Measurements from ENCODE around the gene FUNDC2. TPM values are rescaled to one million over a fixed set of nuclear protein-coding genes. Genes with fewer than 3 reads are reported as not detected.
A peak's percentile ranks its signal among the peaks of the same experiment; 100 is the strongest.

The FUNDC2 gene
- total RNA-seq: 10 to 100 TPM; 83.7 to 86.9 TPM

GRCh38 chrX:155026727-155027508 is at the start of gene FUNDC2:
TSS of gene FUNDC2 (plus strand) at chrX:155026844. CDS start at chrX:155026939, 95 bp downstream.
- intact Hi-C loops (cut with DNase I, micrococcal nuclease): loop anchor here (1.0 to 10.0 kb wide), 9 partner anchors 30 to 854 kb away; partner anchors contain the start of genes BRCC3 (in 2 of the 2), CMC4 (in 2 of the 2), MTCP1 (in 2 of the 2) and MPP1 (in 1 of the 2)
- H3K27me3 Mint-ChIP-seq: no peaks in the 10 kb centered on the region
- no peaks in the 10 kb centered on the region for H3K9me3 Mint-ChIP-seq (ENCODE audit: low read depth)
- peak within 1 kb of the TSS; percentile 93 for H3K27ac Mint-ChIP-seq
- ATAC-seq (peak; percentile 86), DNase-seq (peak; percentile 94)
- H3K36me3 Mint-ChIP-seq (ENCODE audit: low read depth): peaks cover 2% of the 10 kb centered on the region
- H3K4me1 Mint-ChIP-seq: peaks cover 21% of the 10 kb centered on the region
- H3K4me3 Mint-ChIP-seq: peak within 1 kb of the TSS; percentile 86
- CTCF ChIA-PET: interaction anchor here (0.7 to 1.3 kb wide), 4 partner anchors 10 to 30 kb away, joined by 3 read pairs; no protein-coding TSS in a partner anchor
- POLR2A ChIA-PET: interaction anchor here (0.6 to 1.0 kb wide), 2 partner anchors 249 to 605 kb away, joined by 3 to 4 read pairs; no protein-coding TSS in a partner anchor

- no peak overlapping the region for H3K4me3 Mint-ChIP-seq
- no peak for DNase-seq
- H3K27ac Mint-ChIP-seq: no peak overlapping the region
- ChIA-PET CTCF (interaction anchor here (0.9 to 1.6 kb wide), 5 partner anchors 9 to 106 kb away, joined by 3 to 9 read pairs (median 4); no protein-coding TSS in a partner anchor), POLR2A (no interaction called here)
- no peaks in the 10 kb centered on the region for H3K27me3 Mint-ChIP-seq
- peaks cover 4% of the 10 kb centered on the region for H3K4me1 Mint-ChIP-seq
- H3K9me3 Mint-ChIP-seq (ENCODE audit: low read depth): no peaks in the 10 kb centered on the region
- no peaks in the 10 kb centered on the region for H3K36me3 Mint-ChIP-seq (ENCODE audit: low read depth)
- ATAC-seq: no peak
- intact Hi-C loops (cut with DNase I, micrococcal nuclease): loop anchor here (1.0 to 10.0 kb wide), 7 partner anchors 48 to 845 kb away; partner anchors contain the start of genes BRCC3 (in 2 of the 2), CMC4 (in 2 of the 2), MTCP1 (in 2 of the 2) and FUNDC2 (in 1 of the 2)
These were observed 47.0 kb upstream of the FUNDC2 start for GRCh38 chrX:154979629-154980028.

DNA sequence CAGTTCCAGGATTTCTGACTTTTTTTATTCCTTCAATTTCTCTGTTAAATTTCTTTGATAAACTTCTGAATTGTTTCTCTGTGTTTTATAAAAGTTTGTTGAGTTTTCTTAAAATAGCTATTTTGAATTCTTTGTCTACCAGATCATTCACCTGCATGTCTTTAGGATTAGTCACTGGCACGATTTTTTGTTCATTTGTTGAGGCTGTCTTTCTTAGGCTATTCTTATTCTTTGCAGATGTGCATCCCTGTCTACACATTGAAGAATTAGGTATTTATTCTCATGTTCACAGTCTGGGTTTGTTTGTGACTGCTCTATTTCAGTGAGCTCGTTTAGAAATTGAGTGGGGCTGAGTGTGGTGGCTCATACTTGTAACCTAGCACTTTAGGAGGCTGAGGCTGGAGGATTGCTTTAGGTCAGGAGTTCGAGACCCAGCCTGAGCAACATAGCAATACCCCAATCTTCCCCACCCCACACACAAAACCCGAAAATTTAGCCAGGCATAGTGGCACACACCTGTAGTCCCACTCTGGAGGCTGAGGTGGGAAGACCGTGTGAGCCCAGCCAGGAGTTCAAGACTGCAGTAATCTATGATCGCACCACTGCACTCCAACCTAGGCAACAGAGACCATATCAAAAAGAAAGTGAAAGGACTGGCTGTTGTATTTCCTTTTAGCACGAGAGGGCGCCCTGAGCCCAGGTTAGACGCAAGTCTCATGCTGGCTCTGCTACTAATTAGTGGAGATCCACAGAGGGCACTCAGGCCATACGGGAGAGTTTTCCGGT is 46.1 kb upstream of the FUNDC2 start:
- Mint-ChIP-seq H3K4me1 (peaks cover 4% of the 10 kb centered on the region), H3K27me3 (no peaks in the 10 kb centered on the region), H3K27ac (peak overlapping the region; percentile 77), H3K36me3 (ENCODE audit: low read depth) (no peaks in the 10 kb centered on the region), H3K9me3 (ENCODE audit: low read depth) (no peaks in the 10 kb centered on the region), H3K4me3 (peak overlapping the region; percentile 67)
- POLR2A ChIA-PET: no interaction called here
- CTCF ChIA-PET: interaction anchor here (0.7 to 1.6 kb wide), 7 partner anchors 8 to 631 kb away, joined by 3 to 9 read pairs (median 4); no protein-coding TSS in a partner anchor
- DNase-seq: peak; percentile 85
- peak; percentile 100 for ATAC-seq
- intact Hi-C loops (cut with DNase I, micrococcal nuclease): loop anchor here (1.0 to 10.0 kb wide), 8 partner anchors 47 to 844 kb away; partner anchors contain the start of genes BRCC3 (in 2 of the 2), CMC4 (in 2 of the 2), MTCP1 (in 2 of the 2) and FUNDC2 (in 1 of the 2)

- Mint-ChIP-seq H3K4me1 (peaks cover 4% of the 10 kb centered on the region), H3K9me3 (ENCODE audit: low read depth) (no peaks in the 10 kb centered on the region), H3K4me3 (no peak overlapping the region), H3K27ac (no peak overlapping the region), H3K36me3 (ENCODE audit: low read depth) (no peaks in the 10 kb centered on the region), H3K27me3 (no peaks in the 10 kb centered on the region)
- ChIA-PET CTCF (interaction anchor here (0.7 to 1.7 kb wide), 3 partner anchors 63 to 276 kb away, joined by 4 to 9 read pairs (median 7); no protein-coding TSS in a partner anchor), POLR2A (no interaction called here)
- intact Hi-C loops (cut with DNase I, micrococcal nuclease): loop anchor here (1.0 to 10.0 kb wide), 8 partner anchors 46 to 844 kb away; partner anchors contain the start of genes BRCC3 (in 2 of the 2), CMC4 (in 2 of the 2), MTCP1 (in 2 of the 2) and FUNDC2 (in 1 of the 2)
- no peak for DNase-seq
- ATAC-seq: no peak
These were observed 45.6 kb upstream of the FUNDC2 start for GRCh38 chrX:154981116-154981411.

DNA sequence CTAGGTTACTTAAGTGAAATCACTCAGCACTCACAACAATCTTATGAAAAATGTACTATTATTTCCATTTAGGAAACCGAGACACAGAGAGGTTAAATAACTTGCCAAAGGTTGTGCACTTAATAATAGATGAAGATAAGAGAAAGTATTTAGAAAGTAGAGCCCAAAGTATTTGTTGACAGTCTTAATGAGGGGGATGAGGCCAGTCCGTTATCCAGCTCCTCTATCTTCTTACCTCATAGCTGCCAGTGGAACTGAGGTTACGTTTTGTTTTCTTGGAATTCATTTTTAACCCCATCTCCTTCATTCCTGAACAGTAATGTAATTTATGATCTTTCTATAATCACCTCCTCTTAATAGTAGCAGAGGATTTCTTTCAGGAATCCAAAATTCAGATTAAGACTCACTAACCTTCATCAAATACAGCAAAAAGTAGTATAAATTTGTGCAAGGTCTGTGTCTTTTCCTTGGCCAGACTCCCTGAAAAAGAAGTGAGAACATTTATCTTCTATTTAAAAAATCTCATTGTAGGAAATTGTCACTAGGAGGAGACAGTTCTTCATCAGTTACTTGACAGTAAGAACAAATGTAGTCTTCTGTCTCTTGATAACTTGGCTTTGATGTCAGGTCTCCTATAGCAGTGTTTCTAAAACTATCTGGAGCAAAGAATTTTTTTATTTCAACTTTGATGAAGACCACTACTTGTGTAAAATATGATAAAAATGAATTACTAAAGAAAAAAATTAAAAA is 39.6 kb upstream of the FUNDC2 start:
- Mint-ChIP-seq H3K9me3 (ENCODE audit: low read depth) (no peaks in the 10 kb centered on the region), H3K36me3 (ENCODE audit: low read depth) (no peaks in the 10 kb centered on the region), H3K4me3 (no peak overlapping the region), H3K4me1 (peaks cover 19% of the 10 kb centered on the region), H3K27me3 (peaks cover 3% of the 10 kb centered on the region), H3K27ac (no peak overlapping the region)
- DNase-seq (no peak), ATAC-seq (no peak)
- POLR2A ChIA-PET: no interaction called here
- intact Hi-C loops (cut with DNase I, micrococcal nuclease): loop anchor here in 1 of 2 experiments (1.0 to 10.0 kb wide), 2 partner anchors 70 to 838 kb away; no protein-coding TSS in a partner anchor
- CTCF ChIA-PET: no interaction called here

DNA sequence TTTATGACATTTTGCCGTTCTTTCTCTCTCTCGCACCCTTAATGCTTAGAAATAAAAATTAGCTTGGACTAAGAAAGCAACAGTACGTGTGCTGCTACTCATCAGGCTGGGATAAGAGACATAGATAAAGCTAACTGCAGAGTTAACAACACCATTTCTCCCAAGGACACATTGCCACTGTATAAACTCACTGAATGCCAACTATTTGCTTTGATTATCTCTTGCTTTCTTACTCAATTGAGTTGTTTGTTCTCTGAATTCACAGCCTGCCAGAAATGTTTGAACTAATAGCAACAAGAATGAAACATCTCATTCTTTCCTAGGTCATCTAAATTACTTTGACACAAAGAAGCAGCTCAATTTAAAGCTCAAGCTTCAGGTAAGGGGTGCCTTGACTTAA is 38.7 kb upstream of the FUNDC2 start:
- POLR2A ChIA-PET: no interaction called here
- intact Hi-C loops (cut with DNase I, micrococcal nuclease): loop anchor here in 1 of 2 experiments (1.0 to 10.0 kb wide), 2 partner anchors 69 to 837 kb away; no protein-coding TSS in a partner anchor
- CTCF ChIA-PET: interaction anchor here (1.2 to 1.7 kb wide), 3 partner anchors 8 to 70 kb away, joined by 4 to 6 read pairs (median 4); no protein-coding TSS in a partner anchor
- H3K4me3 Mint-ChIP-seq: no peak overlapping the region
- peaks cover 4% of the 10 kb centered on the region for H3K27me3 Mint-ChIP-seq
- no peak overlapping the region for H3K27ac Mint-ChIP-seq
- H3K9me3 Mint-ChIP-seq (ENCODE audit: low read depth): no peaks in the 10 kb centered on the region
- ATAC-seq (no peak), DNase-seq (no peak)
- H3K36me3 Mint-ChIP-seq (ENCODE audit: low read depth): no peaks in the 10 kb centered on the region
- peaks cover 20% of the 10 kb centered on the region for H3K4me1 Mint-ChIP-seq

GRCh38 chrX:154988719-154989118 is 37.9 kb upstream of the FUNDC2 start:
- Mint-ChIP-seq H3K27ac (no peak overlapping the region), H3K4me3 (no peak overlapping the region), H3K9me3 (ENCODE audit: low read depth) (no peaks in the 10 kb centered on the region), H3K36me3 (ENCODE audit: low read depth) (no peaks in the 10 kb centered on the region), H3K27me3 (peaks cover 4% of the 10 kb centered on the region), H3K4me1 (peaks cover 20% of the 10 kb centered on the region)
- ChIA-PET CTCF (interaction anchor here (1.2 to 1.7 kb wide), 4 partner anchors 9 to 73 kb away, joined by 3 to 6 read pairs (median 4); no protein-coding TSS in a partner anchor), POLR2A (no interaction called here)
- intact Hi-C loops (cut with DNase I, micrococcal nuclease): loop anchor here in 1 of 2 experiments (10.0 kb wide), 1 partner anchor 836 kb away; no protein-coding TSS in a partner anchor
- DNase-seq (no peak), ATAC-seq (no peak)

DNA sequence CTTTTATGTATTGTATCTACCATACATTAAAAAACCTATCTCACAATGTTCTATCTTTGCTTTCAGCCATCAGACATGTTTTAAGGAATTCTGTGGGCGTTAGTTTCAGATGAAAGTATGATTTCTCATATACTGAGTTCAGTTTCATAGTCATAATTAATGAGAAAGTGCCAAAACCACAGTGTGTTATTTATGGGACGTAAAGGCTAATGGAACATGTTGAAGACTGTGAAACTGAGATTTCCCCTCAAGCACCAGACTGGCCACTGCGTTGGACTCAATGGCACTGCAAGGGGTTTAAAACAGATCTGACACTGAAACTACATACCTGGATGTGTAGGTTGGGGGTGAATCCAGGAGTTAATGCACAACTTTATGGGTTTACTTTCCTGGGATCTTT is 36.1 kb upstream of the FUNDC2 start:
- Mint-ChIP-seq H3K4me1 (peaks cover 20% of the 10 kb centered on the region), H3K27me3 (peaks cover 4% of the 10 kb centered on the region), H3K27ac (no peak overlapping the region), H3K9me3 (ENCODE audit: low read depth) (no peaks in the 10 kb centered on the region), H3K4me3 (no peak overlapping the region), H3K36me3 (ENCODE audit: low read depth) (no peaks in the 10 kb centered on the region)
- ATAC-seq (peak; percentile 51), DNase-seq (no peak)
- ChIA-PET CTCF (interaction anchor here (2.3 kb wide), 1 partner anchor 66 kb away, joined by 8 read pairs; no protein-coding TSS in a partner anchor), POLR2A (interaction anchor here (0.7 kb wide), 1 partner anchor 79 kb away, joined by 3 read pairs; no protein-coding TSS in a partner anchor)
- intact Hi-C loops (cut with DNase I, micrococcal nuclease): no loop called here

DNA sequence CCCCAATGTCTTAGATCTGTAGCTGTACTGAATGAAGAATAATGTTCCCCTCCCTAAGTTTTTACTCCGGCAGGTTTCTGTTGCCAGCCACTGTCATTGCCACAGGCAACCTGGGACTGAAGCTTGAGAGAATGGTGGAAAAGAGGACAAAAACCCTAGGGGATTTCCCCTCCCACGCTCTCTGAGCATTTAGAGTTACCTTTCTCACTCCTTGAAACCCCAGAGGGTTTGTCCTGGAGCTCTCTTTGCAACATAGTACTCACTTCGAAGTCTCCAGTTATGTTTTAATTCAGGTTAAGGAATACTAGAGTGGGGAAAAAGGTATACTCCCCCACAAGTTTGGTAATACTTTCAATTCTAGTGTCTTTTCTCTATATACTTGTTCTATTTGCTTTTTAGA is 35.6 kb upstream of the FUNDC2 start:
- H3K27ac Mint-ChIP-seq: no peak overlapping the region
- H3K4me1 Mint-ChIP-seq: peaks cover 20% of the 10 kb centered on the region
- CTCF ChIA-PET: interaction anchor here (2.3 kb wide), 1 partner anchor 66 kb away, joined by 8 read pairs; no protein-coding TSS in a partner anchor
- DNase-seq (peak; percentile 44), ATAC-seq (peak; percentile 76)
- H3K36me3 Mint-ChIP-seq (ENCODE audit: low read depth): no peaks in the 10 kb centered on the region
- no peak overlapping the region for H3K4me3 Mint-ChIP-seq
- H3K9me3 Mint-ChIP-seq (ENCODE audit: low read depth): no peaks in the 10 kb centered on the region
- POLR2A ChIA-PET: interaction anchor here (0.7 kb wide), 1 partner anchor 78 kb away, joined by 3 read pairs; no protein-coding TSS in a partner anchor
- intact Hi-C loops (cut with DNase I, micrococcal nuclease): loop anchor here in 1 of 2 experiments (1.0 kb wide), 1 partner anchor 35 kb away; the partner anchor contains the start of gene FUNDC2
- H3K27me3 Mint-ChIP-seq: peaks cover 4% of the 10 kb centered on the region

GRCh38 chrX:154991476-154991875 is 35.2 kb upstream of the FUNDC2 start:
- peaks cover 20% of the 10 kb centered on the region for H3K4me1 Mint-ChIP-seq
- H3K27me3 Mint-ChIP-seq: peaks cover 4% of the 10 kb centered on the region
- intact Hi-C loops (cut with DNase I, micrococcal nuclease): loop anchor here in 1 of 2 experiments (1.0 kb wide), 1 partner anchor 35 kb away; the partner anchor contains the start of gene FUNDC2
- H3K36me3 Mint-ChIP-seq (ENCODE audit: low read depth): no peaks in the 10 kb centered on the region
- no peaks in the 10 kb centered on the region for H3K9me3 Mint-ChIP-seq (ENCODE audit: low read depth)
- ATAC-seq (peak; percentile 30), DNase-seq (no peak)
- ChIA-PET POLR2A (no interaction called here), CTCF (interaction anchor here (1.1 to 2.3 kb wide), 2 partner anchors 11 to 65 kb away, joined by 4 to 8 read pairs; no protein-coding TSS in a partner anchor)
- H3K4me3 Mint-ChIP-seq: no peak overlapping the region
- H3K27ac Mint-ChIP-seq: no peak overlapping the region

Data from activated CD4-positive, alpha-beta T cell treated with anti-CD3 and anti-CD28 coated beads for 36 hours (primary cell).